Measurements from ENCODE around the gene KRTAP10-3.

KRTAP10-3 gene

GRCh38 chr21:44544566-44544965 is 14.0 kb downstream of the KRTAP10-3 start:
- no peak for DNase-seq

DNA sequence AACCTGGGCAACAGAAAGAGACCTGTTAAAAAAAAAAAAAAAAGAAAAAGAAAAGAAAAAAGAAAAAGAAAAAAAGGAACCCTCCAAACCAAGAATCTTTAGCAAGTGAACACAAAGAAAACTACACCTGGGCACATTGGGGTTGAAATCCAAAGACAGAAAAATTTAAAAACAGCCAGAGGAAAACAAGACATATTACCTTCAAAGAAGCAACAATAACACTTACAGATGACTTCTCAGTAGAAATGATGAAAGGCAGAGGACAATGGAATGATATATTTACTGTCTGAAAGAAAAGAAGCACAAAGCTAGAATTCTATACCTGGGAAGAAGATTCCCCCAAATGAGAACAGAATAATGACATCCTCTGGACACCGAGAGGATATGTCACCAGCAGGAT is 15.9 kb downstream of the KRTAP10-3 start:
- no peak for DNase-seq

DNA sequence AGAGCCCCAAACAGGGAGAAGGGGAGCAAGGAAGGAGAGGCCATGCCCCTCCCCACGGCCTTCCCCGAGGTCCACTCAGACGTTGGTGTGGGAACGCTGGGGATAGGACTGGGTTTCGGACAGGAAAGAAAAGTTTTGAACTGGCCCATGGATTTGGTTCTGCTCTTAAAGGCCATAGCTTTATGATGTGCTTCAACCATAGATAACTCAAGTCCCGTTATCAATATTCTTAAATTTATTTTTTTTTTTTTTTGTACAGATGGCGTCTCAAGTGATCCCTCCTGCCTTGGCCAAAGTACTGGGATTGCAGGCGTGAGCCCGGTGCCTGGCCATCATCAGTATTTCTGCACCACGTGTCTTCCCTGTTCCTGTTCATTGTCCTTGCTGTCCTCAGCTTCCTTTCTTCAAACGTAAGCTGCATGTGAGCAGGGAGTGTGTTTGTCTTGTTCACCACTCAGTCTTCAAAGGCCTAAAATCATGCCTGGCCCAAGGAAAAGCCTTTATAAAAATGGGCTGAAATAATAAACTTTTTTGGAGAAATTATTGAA is 17.8 kb downstream of the KRTAP10-3 start:
- DNase-seq = no peak

DNA sequence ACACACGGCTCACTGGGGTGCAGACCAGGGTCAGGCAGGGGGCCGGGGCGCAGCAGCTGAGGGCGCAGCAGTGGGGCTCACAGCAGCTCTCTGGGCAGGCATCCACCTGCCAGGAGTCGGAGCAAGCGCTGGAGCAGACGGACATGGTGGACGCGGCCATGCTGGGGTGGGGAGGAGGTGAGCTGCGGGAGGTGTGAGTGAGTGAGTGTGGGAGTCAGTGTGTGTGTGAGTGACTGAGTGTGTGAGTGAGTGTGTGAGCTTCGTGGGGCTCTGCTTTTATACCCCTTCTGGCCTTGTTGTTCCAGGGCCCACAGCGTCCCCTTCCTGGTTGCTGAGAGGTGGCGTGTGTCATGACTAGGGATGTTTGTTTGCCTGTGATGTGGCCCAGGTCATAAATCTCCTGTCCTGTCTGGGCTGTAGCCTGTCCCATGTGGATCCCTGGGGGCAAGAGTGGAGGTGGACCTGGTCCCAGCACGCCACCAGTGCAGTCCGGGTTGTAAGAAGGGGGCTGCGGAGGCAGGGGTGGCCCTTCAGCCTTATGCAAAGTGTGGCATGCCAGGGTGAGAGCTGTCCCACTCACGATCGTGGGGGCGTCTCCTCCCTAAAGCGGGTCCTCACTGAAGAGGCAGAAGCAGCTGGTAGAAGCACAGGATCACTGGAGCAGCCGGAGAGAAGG is 18.5 kb downstream of the KRTAP10-3 start, which contains the start of gene KRTAP10-1:
KRTAP10-1 (minus strand) TSS at position 205 of the 676 bp plus-strand sequence; CDS start at position 160, 45 bp downstream.
- no peak for DNase-seq

DNA sequence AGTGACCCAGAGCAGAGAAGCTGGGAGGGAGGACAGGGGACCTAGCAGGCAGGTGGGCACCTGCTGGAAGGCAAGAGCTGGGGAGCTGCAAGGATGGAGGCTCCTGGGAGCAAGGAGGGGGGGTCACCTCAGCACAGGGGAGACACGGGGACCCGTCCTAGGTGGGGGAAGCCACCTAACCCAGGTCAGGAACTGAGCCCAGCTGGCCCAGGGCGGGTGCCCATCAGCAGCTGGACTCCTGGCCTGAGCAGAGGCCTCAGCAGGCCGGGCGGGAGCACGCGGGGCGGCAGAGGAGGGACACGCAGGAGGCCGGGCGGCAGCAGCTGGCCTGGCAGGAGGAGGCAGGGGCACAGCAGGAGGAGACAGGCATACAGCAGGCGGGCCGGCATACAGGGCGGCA is 19.5 kb downstream of the KRTAP10-3 start:
- DNase-seq = no peak

DNA sequence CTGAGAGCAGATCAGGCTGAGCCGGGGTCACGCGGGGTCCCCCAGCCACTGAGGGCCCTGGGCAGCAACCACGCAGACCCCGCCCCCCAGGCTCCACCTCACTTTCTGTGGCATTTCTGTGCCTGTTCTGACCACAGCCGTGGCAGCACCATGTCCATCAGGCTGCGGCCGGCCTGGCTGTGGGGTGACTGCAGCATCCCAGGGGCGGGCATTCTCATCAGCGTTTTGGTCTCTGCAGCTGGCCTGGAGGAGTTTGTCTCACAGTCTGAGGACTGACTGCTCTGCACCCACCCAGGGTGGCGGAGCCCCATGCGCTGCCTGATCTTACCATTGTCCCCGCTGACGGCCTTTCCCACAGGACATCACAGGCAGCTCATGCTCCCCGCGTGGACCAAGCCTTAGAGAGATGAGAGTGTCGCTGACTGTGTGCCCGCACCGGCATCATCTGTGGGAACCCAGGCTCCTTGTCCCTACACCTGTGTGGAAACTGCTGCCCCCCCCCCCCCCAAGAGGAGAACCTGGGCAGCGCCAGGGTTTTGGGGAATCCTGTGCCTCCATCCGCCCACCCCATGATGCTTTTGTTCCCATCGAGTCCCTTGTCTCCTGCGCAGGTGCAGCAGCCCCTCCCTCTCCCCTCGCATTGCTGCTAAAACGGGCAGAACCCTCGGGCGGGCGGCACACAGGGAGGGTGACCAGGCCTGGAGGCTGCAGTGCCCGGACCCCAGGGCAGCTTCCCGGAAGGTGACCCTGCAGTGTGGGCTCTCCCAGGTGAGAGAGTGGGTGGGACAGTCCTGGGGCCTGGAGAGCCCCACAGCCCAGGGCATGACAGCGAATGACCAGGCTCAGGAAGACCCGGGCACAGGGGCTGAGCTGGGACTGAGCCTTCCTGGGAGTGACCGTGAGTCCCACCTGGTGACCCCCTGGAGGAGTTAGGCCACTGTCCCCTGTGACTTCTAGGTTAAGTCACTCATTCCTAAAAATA is 20.4 kb downstream of the KRTAP10-3 start:
- DNase-seq = no peak

- no peak for DNase-seq
Measured at GRCh38 chr21:44535963-44536362, 22.6 kb downstream of the KRTAP10-3 start.

DNA sequence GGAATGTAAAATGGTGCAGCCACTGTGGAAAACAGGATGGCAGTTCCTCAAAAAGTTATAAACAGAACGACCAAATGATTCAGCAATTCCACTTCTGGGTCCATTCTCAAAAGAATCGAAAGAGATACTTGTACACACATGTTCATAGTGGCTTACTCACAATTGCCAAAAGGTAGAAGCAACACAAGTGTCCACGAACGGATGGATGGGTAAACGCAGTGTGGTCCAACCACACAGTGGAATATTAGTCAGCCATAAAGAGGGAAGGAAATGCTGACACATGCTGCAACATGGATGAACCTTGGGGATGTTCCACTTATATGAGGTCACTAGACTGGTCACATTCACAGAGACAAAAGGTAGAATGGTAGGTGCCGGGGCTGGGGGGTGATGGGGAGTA is 23.9 kb downstream of the KRTAP10-3 start:
- no peak for DNase-seq

DNA sequence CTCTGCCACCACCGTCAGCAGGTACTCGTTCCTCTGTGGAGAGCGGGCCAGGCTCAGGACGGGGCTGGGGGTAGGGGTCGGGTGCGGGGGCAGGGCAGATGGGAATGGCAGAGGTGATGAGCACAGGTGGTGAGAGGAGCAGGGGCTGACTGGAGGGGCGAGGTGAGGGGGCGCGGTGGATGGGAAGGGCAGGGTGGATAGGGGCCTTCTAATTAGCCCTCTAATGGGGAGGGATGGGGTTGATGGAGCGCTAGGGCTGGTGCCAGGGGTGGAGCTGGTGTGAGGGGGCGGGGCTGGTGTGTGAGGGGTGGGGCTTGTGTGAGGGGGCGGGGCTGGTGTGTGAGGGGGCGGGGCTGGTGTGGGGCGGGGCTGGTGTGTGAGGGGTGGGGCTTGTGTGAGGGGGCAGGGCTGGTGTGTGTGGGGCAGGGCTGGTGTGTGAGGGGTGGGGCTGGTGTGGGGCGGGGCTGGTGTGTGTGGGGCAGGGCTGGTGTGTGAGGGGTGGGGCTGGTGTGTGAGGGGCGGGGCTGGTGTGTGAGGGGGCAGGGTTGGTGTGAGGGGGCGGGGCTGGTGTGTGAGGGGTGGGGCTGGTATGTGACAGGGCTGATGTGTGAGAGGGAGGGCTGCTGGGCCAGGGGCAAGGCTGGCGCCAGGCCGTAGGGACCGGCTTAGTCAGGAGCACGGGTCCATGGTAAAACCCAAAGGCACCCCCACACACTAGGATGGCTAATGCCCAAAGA is 24.5 kb downstream of the KRTAP10-3 start:
- DNase-seq = no peak

GRCh38 chr21:44533121-44533890 is 25.3 kb downstream of the KRTAP10-3 start:
- no peak for DNase-seq

DNA sequence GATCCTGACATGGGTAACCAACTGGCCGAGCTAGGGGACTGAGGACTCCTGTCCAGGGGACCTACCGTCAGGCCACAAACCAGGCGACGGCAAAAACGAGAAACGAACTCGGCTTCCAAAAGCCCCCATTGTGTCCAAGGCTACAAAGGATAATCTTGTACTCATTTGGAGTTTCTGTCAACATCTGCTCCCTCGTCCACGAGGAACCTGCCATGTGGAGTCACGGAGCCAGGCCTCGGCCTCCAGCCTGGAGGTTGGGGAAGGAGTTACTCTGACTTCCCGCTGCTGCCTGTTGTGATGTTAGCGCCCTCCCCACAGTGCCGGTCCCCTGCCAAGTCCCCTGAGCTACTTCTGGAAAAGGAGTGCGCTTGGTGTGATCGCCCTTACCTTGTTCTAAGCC is 25.9 kb downstream of the KRTAP10-3 start:
- no peak for DNase-seq

- DNase-seq = no peak
Measured at GRCh38 chr21:44531606-44532564, 26.7 kb downstream of the KRTAP10-3 start.

DNA sequence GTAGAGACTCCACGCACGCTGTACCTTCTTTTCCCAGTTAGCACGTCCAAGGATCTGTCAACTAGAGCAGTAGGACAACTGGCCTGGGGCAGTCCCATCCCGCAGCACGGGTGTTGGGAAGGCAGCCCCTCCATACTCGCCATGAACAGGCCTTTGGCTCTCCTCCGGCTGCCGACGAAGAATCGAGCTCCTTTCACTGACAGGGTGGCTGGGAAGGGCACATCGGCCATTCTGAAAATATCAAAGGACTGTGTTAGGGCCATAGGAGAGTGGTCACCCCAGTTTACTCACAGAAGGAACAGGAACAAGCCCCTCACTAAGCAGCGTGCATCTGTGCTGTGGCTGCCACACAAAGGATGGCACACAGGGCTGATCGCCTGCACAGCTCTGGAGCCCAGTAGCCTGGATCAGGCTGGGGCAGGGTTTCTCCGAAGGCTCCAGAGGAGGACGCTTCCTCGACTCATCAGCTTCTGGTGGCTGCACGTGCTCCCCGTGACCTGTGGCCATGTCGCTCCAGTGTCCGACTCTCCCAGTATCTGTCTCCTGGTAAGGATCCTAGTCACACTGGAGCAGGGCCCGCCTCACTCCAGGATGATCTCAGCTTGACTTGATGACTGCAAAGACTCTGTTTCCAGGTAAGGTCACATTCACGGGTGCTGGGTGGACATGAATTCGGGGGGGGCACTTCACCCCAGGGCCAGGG is 27.5 kb downstream of the KRTAP10-3 start:
- no peak for DNase-seq

- no peak for DNase-seq
Measured at GRCh38 chr21:44530221-44530902, 28.2 kb downstream of the KRTAP10-3 start.

DNA sequence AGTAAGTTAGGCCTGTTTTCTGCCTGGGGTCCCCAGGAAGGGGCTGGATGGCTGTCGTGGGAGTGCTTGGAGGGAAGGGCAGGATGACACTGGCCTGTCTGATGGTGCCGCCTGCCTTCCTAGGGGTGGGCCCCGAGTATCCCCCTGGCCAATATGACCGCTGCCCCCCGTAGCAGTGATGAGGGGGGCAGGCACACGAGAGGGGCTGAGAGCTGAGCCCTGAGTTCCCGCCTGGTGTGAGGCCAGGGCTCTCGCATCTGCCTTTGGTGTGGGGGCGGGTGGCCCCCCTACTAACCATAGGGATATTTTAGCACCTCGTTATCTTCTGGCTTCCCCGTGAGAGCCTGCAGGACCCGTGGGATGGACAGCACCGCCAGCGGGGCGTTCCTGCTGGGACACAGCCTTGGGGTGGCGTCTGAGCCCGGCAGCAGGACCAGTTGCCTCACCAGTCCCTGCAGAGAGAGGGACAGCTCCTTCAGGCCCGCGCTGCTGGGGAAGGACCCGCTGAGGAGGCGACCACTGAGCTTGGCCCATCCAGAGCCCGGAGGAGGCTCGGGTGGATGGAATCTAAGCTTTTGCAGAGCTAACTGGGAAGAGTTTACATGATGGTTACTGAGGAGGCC is 29.0 kb downstream of the KRTAP10-3 start:
- DNase-seq = no peak

- DNase-seq = no peak
Measured at GRCh38 chr21:44529011-44529421, 29.6 kb downstream of the KRTAP10-3 start.

GRCh38 chr21:44528634-44528995 is 30.0 kb downstream of the KRTAP10-3 start:
- no peak for DNase-seq

DNA sequence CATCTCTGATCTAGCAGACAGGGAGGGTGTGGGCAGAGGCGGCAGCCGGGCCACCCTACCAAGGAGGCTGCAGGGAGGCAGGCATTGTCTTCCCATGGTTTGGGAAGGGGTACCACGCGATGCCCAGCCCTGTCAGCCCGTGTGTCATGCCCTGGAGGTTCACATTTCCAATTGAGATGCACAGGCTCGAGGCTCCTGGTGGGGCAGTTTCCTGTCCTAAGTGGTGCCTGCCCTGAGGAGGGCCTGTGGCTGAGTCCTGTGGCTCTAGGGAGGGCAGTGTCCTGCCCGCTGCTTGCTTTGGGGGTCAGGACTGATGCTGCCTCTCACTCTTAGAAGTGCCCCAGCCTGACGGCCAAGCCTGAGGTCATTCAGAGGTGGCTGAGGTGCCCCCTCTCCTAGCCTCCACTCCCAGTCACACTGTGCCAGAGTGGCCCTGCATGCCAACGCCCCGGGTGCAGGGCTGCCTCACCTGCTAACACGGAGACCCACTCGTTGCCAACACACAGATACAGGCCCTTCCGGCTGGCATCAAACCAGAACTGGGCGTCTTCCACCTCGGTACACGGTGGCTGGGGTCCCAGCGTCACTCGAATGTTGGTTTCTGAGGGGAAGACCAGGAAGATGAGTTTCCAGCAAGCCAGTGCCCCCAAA is 30.5 kb downstream of the KRTAP10-3 start:
- DNase-seq = no peak
